ENCODE measurements around the gene KCNMA1. TPM values are rescaled to one million over a fixed set of nuclear protein-coding genes. Genes with fewer than 3 reads are reported as not detected.
A peak's percentile ranks its signal among the peaks of the same experiment; 100 is the strongest.

Gene KCNMA1
- total RNA-seq, 1 donor from 2014 or later = 95.5 TPM

- H3K27ac Mint-ChIP-seq (ENCODE audit: unreplicated experiment) = no peak overlapping the region
- H3K4me3 Mint-ChIP-seq (ENCODE audit: unreplicated experiment) = no peak overlapping the region
- no peak for DNase-seq (ENCODE audit: extremely low spot score, unreplicated experiment)
- H3K9me3 Mint-ChIP-seq (ENCODE audit: unreplicated experiment) = peaks cover 5% of the 10 kb centered on the region
- no peak for TF ChIP-seq CTCF (IDR thresholded peaks at IDR 0.05)
- H3K4me1 Mint-ChIP-seq (ENCODE audit: unreplicated experiment) = peaks cover 33% of the 10 kb centered on the region
- H3K36me3 Mint-ChIP-seq (ENCODE audit: unreplicated experiment) = peaks cover 5% of the 10 kb centered on the region
- H3K27me3 Mint-ChIP-seq (ENCODE audit: unreplicated experiment) = no peaks in the 10 kb centered on the region
Observed at GRCh38 chr10:77321838-77322237, 315.8 kb downstream of the KCNMA1 start.

DNA sequence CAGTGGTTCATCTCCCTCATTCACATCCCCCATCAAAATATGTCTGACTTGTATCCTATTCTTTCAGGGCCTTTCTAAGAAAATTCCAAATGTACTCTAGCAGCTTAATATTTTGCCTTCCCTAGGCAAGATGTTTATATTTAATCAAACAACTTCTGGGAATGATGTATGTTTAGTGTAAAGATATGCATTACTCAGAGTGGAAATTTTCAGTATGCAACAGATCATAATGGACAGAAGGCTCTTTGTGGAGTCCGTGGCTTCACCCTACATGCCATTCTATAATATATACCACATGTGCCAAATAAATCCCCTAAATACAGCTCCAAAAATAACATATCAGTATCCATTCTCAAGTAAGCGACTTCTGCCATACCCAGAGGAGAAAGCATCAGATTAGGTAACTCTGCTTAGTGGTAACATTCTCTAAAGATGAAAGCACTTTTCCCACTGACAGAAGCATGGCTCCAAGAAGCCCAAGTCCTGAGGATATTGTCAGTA lies 316.6 kb downstream of the KCNMA1 start:
- Mint-ChIP-seq H3K36me3 (ENCODE audit: unreplicated experiment) (peaks cover 5% of the 10 kb centered on the region), H3K27ac (ENCODE audit: unreplicated experiment) (peak overlapping the region; percentile 71), H3K27me3 (ENCODE audit: unreplicated experiment) (no peaks in the 10 kb centered on the region), H3K9me3 (ENCODE audit: unreplicated experiment) (peaks cover 5% of the 10 kb centered on the region), H3K4me1 (ENCODE audit: unreplicated experiment) (peaks cover 33% of the 10 kb centered on the region), H3K4me3 (ENCODE audit: unreplicated experiment) (no peak overlapping the region)
- DNase-seq (ENCODE audit: extremely low spot score, unreplicated experiment) = no peak
- no peak for TF ChIP-seq CTCF (IDR thresholded peaks at IDR 0.05)

DNA sequence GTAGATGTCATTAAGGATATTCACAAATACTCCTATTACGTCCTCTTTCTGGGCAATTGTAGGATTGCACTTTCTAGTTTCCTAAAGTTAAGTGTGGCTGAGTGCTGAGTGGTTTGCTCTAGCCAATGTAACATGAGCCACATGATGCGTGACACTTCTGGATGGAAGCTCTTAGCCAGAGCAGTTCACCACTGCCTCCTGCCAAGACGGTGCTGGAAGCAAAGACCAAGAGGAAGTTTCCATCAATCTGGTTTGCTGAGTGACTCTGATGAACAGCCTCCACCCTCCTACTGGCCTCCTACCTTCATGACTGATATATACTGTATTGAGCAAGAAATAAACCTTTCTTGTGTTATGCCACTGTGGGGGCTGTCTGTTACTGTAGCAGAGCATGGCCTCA lies 318.1 kb downstream of the KCNMA1 start:
- no peak for TF ChIP-seq CTCF (IDR thresholded peaks at IDR 0.05)
- DNase-seq (ENCODE audit: extremely low spot score, unreplicated experiment) = no peak
- Mint-ChIP-seq H3K4me1 (ENCODE audit: unreplicated experiment) (peaks cover 33% of the 10 kb centered on the region), H3K27me3 (ENCODE audit: unreplicated experiment) (no peaks in the 10 kb centered on the region), H3K4me3 (ENCODE audit: unreplicated experiment) (no peak overlapping the region), H3K9me3 (ENCODE audit: unreplicated experiment) (peaks cover 5% of the 10 kb centered on the region), H3K36me3 (ENCODE audit: unreplicated experiment) (peaks cover 5% of the 10 kb centered on the region), H3K27ac (ENCODE audit: unreplicated experiment) (no peak overlapping the region)

DNA sequence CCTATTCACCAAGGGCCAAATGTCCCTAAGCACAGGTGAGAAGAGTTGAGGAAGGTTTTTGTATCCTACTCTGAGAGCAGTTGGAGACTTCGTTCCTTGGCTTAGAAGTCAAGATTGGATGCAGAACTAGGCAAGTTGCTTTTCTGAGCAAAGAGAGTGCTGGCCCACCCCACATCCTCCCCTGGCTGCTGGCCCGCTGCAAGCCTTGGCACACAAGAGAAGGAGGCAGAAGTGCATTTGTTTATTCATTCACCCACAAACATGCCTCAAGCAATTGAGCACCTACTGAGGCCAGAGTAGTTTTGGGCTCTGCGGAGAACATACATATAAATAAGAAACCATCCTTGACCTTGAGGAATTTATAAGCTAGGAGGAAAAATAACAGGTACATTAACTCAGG lies 318.9 kb downstream of the KCNMA1 start:
- peaks cover 5% of the 10 kb centered on the region for H3K9me3 Mint-ChIP-seq (ENCODE audit: unreplicated experiment)
- no peak for DNase-seq (ENCODE audit: extremely low spot score, unreplicated experiment)
- H3K4me3 Mint-ChIP-seq (ENCODE audit: unreplicated experiment) = no peak overlapping the region
- no peak overlapping the region for H3K27ac Mint-ChIP-seq (ENCODE audit: unreplicated experiment)
- H3K4me1 Mint-ChIP-seq (ENCODE audit: unreplicated experiment) = peaks cover 33% of the 10 kb centered on the region
- peaks cover 5% of the 10 kb centered on the region for H3K36me3 Mint-ChIP-seq (ENCODE audit: unreplicated experiment)
- H3K27me3 Mint-ChIP-seq (ENCODE audit: unreplicated experiment) = no peaks in the 10 kb centered on the region
- no peak for TF ChIP-seq CTCF (IDR thresholded peaks at IDR 0.05)

DNA sequence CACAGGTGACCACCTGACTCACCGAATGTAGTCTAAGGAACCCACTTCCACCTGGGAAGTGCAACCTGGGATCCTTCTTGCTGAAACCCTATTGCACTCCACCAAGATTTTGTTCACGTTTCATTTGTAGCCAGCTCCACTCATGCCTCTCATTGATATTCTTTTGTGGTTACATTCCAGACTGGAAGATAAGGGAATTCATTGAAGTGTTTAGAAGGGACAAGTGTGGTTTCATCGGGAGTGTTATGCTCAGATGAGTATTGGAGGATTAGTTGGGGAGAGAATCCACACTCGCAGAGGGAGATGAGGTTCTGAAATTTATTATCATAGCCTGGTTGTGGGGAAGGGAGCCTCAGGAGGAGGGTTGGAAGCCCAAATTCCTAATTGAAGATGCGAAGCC lies 320.4 kb downstream of the KCNMA1 start:
- DNase-seq (ENCODE audit: extremely low spot score, unreplicated experiment) = no peak
- Mint-ChIP-seq H3K36me3 (ENCODE audit: unreplicated experiment) (peaks cover 5% of the 10 kb centered on the region), H3K27ac (ENCODE audit: unreplicated experiment) (no peak overlapping the region), H3K4me3 (ENCODE audit: unreplicated experiment) (no peak overlapping the region), H3K4me1 (ENCODE audit: unreplicated experiment) (peaks cover 35% of the 10 kb centered on the region), H3K9me3 (ENCODE audit: unreplicated experiment) (peaks cover 5% of the 10 kb centered on the region), H3K27me3 (ENCODE audit: unreplicated experiment) (no peaks in the 10 kb centered on the region)
- no peak for TF ChIP-seq CTCF (IDR thresholded peaks at IDR 0.05)

Data from osteocyte (in vitro differentiated cells).